ENCODE data around the gene BRCC3. TPM values are rescaled to one million over a fixed set of nuclear protein-coding genes. Genes with fewer than 3 reads are reported as not detected.

Gene BRCC3
- total and polyA plus RNA-seq, 2 donors (not counting 3 experiments of a cell fraction or from before 2014, with no cell fraction given): 12.4 to 25.5 TPM

- H3K9me1 ChIP-seq (replicated peaks; ENCODE audit: control insufficient read depth, extremely low read depth, insufficient read depth, low read length): no peaks in the 10 kb centered on the region
- CTCF ChIA-PET: no interaction called here
Measured at GRCh38 chrX:155127940-155128339, 56.6 kb downstream of the BRCC3 start.

More at GRCh38 chrX:155127940-155128339, 56.6 kb downstream of the BRCC3 start:
- H3K4me1 ChIP-seq (ENCODE audit: control insufficient read depth, extremely low read depth, insufficient read depth, low read length): no peaks in the 10 kb centered on the region
- H3K27me3 ChIP-seq (ENCODE audit: control insufficient read depth in 2 of 2, insufficient read depth in 2 of 2, low read length in 2 of 2): no peaks in the 10 kb centered on the region
- DNase-seq (ENCODE audit: low read depth, low spot score) (no peak), FAIRE-seq (no peak)
- H3K4me2 ChIP-seq (ENCODE audit: insufficient read depth, low read length): no peak overlapping the region
- BruUV-seq (replicated peaks): no TSS peak
- no peak overlapping the region for H2AFZ ChIP-seq (ENCODE audit: low read depth, low read length)
- no peaks in the 10 kb centered on the region for H4K20me1 ChIP-seq (replicated peaks; ENCODE audit: control insufficient read depth, extremely low read depth, insufficient read depth, low read length)
- intact Hi-C loops (cut with micrococcal nuclease): no loop called here
- H3K9me3 ChIP-seq (replicated peaks; ENCODE audit: control insufficient read depth, insufficient read depth, low read length): no peaks in the 10 kb centered on the region
- H3K36me3 ChIP-seq (ENCODE audit: control insufficient read depth in 2 of 2, extremely low read depth in 1 of 2, insufficient read depth in 2 of 2, low read length in 2 of 2): no peaks in the 10 kb centered on the region
- H3K27ac ChIP-seq (ENCODE audit: insufficient read depth, low read depth, low read length): no peak overlapping the region
- H3K4me3 ChIP-seq (replicated peaks in 1 of 3; ENCODE audit: insufficient read depth in 1 of 3, low read depth in 1 of 3, low read length in 3 of 3): no peak overlapping the region
- dilution Hi-C loops (cut with MboI; ENCODE audit: extremely low pct_ligation_motif_present, low sequenced_read_pairs): no loop called here
- POLR2A ChIA-PET: no interaction called here
- TF ChIP-seq FOS (IDR thresholded peaks at IDR 0.05; ENCODE audit: borderline replicate concordance, insufficient read depth, low read length) (no peak), CTCF (IDR thresholded peaks at IDR 0.05; ENCODE audit: extremely low read depth in 1 of 2, insufficient read depth in 1 of 2, low read depth in 1 of 2, low read length in 2 of 2) (no peak), POLR2AphosphoS5 (IDR thresholded peaks at IDR 0.05; ENCODE audit: insufficient read depth, low read depth, low read length) (no peak), MYC (IDR thresholded peaks at IDR 0.05; ENCODE audit: low read depth, low read length) (no peak), JUN (IDR thresholded peaks at IDR 0.05; ENCODE audit: borderline replicate concordance, insufficient read depth, insufficient read length, low read depth) (no peak), POLR2A (IDR thresholded peaks at IDR 0.05; ENCODE audit: low read depth, low read length) (no peak), EZH2 (IDR thresholded peaks at IDR 0.05; ENCODE audit: borderline replicate concordance, low read depth, low read length, severe bottlenecking) (no peak), MAX (IDR thresholded peaks at IDR 0.05; ENCODE audit: insufficient read depth, insufficient read length) (no peak), GATA2 (IDR thresholded peaks at IDR 0.05; ENCODE audit: insufficient read depth, insufficient read length, low read depth, low read length) (no peak)
- no peaks in the 10 kb centered on the region for H3K79me2 ChIP-seq (ENCODE audit: control insufficient read depth, insufficient read depth, low read length)
- H3K9ac ChIP-seq (replicated peaks; ENCODE audit: extremely low read depth, insufficient read depth, low read length): no peak overlapping the region

All from endothelial cell of umbilical vein (primary cell).